NCI-H510A treated with DMSO at 0.1 percent for 48 hours (cell line): ENCODE measurements around the gene IL17RD.

Experiments
- DNase-seq: peaks from one replicate; lab custom pipeline; 2025; lab: John Stamatoyannopoulos, UW

Gene IL17RD

DNA sequence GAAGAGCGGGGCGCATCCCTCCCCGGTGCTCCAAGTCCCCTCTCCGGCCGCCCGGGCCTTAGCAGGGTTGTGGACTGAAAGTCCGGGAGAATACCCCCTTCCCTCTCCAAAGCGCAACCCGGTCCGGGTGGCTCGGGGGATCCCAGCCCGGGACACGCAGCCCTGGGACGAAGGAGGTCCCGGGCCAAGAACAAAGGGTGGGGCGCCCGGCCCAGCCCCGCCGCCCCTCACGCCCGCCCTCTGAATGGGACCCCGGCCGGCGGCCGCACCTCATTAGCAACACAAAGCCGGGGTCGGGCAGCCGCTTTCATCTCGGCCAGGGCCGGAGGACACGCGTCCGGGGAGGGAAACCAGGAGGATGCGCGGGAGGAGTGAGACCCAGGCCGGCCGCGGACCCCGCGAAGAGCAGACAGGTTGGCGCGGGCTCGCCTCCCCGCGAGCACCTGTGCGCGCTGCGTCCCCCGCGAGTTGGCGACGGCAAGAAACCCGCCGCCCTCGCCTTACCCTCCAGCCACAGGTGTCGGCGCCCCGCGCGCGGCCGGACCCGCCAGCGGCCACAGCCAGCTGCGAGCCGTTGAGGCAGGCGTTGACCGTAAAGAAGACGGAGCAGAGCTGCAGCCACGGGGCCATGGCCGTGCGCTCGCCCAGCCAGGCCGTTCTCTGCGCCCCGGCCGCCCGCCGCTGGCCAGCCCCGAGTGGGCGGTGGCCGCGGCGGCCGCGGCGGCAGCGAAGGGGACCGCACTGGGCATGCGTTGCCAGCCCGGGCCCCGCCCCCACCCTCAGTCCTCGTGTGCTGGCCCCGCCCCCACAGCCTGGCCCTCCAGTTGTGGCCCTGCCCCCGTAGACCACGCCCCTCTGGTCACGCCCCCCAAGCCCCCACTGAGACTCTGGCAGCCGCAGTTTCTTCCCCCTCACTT, at the start of gene IL17RD:
IL17RD (minus strand) TSS at position 697 of the 917 bp plus-strand sequence; CDS start at position 630, 67 bp downstream.
- peak; percentile 61 for DNase-seq

DNA sequence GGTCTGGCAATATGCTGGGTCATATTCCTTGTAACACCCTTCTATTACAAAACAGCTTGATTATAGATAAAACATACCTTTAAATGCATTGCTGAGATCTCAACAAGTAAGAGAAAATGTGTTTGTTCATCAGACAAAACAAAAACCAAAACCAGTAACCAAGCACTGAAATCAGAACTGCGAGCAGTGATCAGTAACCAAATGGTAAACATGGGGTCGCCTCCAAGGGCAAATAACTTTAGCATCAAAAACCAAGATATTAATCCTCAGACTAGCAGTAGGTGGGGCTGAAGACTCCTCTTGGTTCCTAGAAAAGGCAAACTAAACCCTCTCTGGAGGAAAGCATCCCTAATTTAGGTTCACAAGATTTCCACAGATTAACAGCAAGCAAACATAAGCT, 41.3 kb upstream of the IL17RD start:
- DNase-seq: no peak

DNA sequence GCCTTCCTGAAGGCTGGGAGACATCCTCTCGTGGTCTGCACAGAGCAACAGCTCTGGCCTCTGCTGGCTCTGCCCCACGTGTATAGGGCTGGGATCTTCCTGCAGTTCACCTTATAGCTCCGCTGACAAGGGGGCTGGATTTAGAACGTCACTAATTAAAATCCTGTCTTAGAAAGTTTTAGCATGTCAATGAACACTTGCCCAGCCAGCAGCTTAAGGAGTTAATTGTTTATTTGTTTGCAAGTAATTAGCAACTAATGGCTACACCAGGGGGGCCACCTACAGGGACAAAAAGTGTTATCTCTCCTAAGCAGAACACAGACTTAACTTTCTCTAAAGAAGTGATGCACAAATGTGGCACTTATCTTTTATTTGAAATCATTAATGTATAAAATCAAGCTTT, 34.7 kb upstream of the IL17RD start, which contains the start of gene HESX1:
HESX1 (minus strand) TSS at position 84 of the 403 bp plus-strand sequence; CDS start at position 24, 60 bp downstream.
- DNase-seq: no peak

DNA sequence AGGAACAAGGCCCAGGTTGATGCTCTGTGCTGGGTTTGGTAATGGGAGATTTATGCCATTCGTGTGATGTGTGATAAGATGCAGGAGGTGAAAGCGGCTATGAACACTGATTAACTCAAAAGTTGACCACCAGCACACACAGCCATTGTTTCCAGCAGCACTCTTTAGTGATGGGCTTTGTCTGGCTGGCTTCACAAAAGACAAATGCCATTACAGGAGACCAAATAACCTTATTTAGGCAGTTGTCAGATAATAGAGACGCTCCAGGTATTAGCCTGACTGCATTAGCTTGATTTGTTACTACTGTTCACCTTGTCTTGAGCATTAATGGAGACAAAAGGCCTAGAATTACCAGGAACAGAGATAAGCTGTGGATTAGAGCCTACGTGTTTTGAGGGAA, 29.5 kb upstream of the IL17RD start:
- no peak for DNase-seq

DNA sequence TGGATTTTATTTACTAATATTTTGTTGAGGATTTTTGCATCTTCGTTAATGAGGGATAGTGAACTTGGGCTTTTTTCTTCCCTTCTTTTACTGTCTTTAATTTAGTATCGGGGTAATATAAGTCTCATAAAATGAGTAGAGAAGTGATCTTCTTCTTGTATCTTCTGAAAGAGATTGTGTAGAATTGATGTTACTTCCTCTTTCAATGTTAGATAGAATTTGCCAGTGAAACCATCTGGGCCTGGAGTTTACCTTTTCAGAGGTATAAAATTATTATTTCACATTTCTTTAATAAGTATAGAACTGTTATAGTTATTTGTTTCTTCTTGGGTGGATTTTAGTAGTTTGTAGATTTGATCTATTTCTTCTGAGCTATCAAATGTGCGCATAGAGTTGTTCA, 26.9 kb upstream of the IL17RD start:
- DNase-seq: no peak

DNA sequence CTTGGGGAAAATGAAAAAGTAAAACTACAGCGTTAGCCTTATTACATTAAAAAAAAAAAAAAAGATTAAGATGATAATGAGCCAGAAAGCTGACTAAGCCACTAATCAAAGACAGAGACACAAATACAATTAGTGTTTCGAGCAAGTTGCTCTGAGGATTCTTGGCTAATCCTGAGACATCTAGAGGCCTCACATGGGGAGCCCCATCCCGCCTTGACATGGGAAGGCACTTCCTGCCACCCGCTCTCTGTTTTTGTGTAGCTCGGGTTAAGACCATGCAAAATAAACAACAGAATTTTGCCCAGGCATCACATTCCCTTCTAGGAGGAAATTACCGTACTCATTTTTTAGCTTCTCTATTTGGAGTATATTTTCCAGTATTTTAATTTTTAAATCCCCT, 19.4 kb upstream of the IL17RD start:
- no peak for DNase-seq

DNA sequence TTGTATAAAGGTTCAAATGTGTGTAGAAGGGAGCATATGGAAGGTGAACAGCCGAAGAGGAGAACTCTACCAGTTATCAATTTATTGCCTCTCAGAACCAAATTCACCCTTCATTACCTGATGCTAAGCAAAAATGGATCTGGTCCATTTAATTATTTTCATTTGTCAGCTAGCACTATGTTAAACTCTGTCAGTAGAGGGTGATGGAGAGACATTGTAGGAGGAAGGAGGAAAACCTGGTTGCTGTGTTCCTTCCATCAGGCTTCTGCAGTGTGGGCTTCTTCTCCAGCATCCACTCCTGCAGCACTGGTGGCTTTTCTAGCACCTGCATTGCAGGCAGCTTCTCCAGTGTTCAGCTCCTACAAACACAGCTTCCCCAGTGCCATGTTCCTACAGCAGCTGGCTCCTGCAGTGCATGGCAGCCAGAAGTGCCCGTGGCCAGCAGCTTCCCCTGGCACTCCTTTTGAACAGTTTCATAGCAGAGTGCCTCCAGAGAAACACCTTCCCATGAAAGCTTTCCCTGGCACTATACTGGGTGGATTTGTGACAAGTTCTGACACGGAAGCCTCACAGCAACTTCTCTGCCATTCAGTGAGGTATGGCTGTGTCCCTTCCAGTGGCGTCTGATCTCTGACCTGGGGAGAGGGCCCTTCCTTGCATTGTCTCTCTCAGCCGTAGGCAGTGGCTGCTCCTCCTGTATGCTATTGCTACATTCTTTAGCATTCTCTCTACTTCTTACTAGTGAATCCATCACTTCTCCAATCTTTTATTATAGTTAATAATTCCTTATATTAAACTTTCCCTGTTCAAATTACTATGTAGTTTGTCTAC, 14.6 kb upstream of the IL17RD start:
- DNase-seq: peak; percentile 3

DNA sequence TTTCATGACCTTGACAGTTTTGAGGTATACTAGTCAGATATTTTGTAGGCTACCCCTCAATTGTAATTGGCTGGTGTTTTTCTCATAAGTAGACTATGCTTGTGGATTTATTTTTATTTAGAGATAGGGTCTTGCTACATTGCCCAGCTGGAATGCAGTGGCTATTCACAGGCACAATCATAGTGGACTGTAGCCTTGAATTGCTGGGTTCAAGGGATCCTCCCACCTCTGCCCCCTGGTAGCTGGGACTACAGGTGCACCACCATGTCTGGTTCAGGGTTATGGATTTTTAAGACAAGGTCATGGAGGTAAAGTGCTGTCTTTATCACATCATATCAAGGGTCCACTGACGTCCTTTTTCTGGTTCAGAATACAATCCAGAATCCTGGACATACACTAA, 10.9 kb upstream of the IL17RD start:
- DNase-seq: no peak

DNA sequence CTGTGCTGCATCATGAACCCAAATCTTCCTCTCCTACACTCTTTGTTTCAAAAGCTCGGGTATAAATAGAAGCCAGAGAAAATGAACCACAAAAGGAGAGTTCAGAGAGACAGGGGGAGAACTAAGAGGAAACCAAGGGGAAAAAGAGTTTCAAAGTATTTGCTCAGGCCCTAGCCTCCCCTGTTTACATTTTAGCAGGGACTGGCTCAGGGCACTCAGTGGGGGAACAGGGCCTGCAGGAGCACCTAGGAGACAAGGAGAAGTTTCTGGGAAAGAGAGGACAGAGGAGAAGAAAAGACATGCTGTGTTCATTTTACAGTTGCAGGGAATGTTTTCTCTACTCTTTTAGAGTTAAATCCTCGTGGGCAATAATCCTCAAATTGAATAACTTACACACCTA, 8.5 kb upstream of the IL17RD start:
- DNase-seq: no peak

DNA sequence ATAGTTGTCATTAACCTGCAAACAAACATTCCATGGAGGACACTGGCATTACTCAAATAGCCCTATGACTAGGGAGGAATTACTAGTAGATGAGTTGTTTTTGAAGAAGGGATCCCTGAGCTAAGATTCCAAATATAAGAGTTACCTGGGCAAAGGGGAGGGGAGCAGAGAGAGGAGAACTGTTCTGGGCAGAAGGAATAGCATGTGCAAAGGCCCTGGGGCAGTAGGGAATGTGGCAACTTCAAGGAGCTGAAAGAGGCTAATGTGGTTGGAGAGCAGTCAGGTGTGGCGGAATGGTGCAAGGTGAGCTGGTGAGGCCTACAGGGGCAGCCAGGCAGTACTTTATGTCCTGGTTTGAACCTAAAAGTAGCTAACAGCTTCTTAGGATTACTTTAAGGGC, 5.8 kb upstream of the IL17RD start:
- DNase-seq: no peak

DNA sequence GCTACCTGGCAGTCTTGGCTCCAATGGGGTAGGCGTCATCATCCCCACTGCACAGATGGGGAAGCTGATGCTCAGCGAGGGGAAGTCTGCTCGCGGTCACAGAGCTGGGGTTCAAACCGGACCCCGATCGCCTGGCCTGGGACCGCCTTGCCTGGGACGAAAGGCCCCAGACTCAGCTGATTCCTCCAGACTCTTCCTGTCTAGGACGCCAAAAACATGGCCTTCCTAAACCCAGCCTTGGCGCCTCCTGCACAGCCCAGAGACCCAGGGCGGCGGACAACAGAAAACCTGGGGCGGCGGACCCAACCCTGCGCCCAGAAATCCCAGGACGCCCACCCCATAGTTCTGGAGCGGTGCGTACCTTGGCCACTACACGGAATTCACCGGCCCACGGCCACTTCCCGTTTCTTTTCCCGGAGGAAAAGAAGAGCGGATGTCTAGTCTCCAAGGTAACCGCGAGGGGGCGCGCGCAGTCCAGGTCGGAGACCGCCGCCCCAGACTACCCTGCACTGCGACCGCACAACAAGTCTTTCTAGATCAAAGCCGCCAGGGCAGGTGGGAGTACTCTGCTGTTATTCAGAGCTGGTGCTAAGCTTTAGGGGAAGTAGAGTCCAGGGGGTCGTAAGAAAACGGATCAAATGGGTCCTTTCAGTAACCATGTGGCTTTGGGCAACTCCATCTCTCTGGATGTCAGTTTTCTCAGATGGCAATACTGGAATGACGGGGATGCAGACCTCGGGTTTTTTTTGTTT, 4.9 kb upstream of the IL17RD start:
- peak; percentile 75 for DNase-seq

DNA sequence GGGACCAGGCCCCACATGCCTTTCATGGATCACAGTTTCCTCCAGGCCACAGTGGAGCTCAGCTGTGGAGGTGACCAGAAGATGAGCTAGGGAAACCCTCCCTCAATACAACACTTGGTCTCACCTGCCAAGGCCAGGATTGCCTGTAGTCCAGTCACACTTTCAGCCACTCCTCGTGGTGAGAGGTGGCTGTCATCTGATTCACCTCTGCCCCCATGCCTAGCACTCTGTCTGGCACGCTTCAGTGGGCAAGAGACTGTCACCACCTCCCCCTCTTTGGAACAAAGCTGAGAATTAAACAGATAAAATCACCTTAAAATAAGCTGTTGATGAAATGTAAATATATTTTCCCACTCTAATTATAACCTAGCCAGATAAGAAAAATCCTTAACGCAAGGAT, 4.0 kb upstream of the IL17RD start:
- DNase-seq: no peak

DNA sequence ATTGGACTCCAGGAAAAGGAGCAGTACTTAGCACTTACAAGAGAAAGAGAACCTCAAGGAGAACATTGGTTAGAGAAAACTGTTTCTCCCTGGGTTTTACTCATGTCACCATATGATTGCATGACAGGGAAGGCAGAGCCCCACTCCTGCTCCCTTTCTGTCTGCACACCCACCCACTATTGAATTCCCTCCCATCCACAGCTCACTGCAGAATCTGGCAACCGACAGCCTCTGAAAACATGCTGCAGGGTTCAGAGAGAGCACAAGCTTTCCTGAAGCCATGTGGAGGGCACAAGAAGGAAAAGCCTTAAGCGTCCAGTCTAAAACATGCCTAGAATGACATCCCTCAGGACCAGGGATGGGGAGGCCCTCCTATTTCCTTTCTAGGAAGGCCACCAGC, 3.0 kb upstream of the IL17RD start:
- DNase-seq: no peak

DNA sequence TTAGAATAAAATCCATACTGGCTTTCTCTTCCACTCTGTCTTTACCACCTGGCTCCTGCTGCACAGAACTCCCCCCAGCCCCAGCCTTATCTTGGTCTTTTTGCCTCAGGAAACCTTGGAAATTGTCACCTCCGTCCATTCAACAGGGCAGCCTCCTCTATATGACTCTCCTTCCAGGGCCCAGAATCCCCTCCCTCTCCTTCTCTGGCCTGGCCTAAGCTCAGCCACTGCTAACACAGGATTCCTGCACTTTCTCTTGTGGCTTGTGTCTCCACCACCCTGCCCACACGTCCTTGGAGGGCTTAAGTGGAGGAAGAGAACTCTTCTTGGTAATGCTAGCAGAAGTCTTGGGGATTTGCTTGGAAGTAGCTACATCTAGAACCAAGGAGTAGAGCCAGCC, 1.5 kb upstream of the IL17RD start:
- no peak for DNase-seq

DNA sequence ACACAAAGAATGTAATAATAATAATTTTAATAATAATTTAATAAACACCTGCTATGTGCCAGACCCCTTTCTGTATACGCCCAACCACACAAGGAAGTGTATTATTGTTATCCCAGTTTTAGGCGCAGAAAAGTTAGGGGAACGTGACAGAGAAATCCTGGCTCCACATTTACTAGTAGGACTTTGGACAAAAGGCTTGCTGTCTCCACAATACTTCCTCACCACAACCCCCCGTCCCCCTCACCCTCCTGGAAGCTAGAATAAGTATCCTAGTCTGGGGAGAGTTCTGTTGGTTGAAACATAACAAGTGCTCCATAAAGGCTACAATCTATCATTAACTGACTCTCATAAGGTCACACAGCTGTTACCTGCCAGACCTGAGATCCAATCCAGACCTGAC, 488 bp upstream of the IL17RD start:
- no peak for DNase-seq

DNA sequence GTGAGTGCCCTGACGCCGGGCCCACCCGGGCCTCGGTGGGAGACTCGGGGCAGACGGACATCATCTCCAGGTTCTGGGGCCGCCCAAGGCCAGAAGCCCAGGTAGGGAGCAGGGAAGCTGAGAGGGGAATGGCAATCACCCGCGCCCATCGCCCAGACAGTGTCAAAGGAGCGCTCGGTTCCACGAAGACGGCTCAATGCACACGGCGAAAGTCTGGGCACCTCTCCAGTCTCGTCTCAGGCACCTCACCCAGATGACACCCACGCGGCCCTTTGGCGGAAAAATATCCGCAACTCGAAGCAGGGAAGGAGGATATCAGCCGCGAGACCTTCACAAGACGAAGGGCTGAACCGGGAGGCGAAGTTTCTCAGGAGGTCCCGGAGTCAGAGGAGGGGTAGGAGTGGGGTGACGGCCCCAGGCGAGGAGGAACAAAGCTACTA, 916 bp downstream of the IL17RD start:
- DNase-seq: no peak

DNA sequence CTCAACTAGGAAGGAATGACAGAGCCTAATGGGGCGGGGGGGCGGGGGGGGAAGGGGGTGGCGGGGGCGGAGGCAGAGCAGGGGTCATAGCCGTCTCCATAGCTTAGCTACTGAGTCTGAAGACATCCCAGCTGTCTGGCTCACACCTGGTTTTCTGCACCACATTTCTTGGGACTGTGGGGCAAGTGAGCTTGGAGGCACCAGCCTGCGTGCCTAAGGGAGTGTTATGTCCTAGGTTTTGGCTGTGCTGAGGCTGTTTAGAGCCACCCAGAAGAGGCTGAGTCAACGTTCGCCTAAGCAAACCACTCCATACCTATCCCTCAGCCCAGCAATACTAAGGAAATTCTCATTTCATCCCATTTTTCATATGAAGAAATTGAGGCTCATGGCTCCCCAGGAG, 1.4 kb downstream of the IL17RD start:
- no peak for DNase-seq

DNA sequence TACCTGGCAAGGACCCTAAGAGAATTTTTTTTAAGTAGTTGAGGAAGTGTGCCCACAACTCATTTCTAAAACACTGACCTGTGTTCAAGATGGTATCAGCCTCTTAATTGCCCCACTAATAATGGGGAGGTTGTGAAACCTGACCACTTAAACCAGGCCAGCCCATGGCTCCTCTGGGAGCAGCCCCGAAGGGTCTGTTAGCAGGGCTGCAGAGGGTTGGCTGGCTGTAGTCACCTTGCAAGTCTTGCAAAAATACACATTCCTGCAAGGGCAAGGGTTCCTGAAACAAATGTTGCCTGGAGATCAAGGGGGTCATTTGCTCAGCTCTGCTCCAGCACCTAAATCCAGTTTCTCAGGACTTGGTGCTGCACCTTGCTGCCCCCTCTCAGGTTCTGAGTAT, 3.2 kb downstream of the IL17RD start:
- DNase-seq: no peak

DNA sequence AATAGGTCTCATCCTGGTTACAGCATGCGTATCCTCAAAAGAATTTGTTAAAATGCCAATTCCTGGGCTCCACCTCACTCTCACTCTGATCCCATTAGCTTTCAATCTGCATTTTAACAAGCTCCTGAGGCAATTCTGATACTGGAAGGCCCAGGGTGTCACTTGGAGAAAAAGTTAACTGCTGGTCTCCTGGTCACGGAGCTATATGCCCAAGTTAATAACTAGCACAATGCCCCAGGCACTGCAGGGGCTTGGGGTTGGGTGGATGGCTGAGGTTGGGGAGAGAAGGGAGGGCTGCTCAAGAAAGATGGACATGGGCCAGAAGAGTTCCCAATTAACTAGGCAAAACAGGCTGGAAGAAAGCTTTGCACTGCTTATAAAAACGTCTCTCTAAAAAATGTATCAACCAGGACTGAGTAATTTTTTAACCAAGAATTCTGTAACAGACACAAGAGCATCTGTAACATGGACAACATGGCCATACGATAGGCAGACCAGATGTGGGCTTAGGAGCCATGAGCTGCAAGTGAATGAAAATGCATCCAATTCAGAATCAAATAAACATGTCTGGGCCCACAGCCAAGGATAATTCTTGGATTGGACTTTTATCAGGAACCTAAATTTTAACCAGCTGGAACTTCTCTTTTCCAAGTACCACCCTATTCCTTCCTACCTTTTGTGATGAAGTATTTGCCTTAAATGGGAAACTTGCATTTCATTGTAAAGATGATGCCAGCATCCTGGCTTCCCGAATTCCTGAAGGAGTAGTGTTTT, 4.2 kb downstream of the IL17RD start:
- DNase-seq: no peak

DNA sequence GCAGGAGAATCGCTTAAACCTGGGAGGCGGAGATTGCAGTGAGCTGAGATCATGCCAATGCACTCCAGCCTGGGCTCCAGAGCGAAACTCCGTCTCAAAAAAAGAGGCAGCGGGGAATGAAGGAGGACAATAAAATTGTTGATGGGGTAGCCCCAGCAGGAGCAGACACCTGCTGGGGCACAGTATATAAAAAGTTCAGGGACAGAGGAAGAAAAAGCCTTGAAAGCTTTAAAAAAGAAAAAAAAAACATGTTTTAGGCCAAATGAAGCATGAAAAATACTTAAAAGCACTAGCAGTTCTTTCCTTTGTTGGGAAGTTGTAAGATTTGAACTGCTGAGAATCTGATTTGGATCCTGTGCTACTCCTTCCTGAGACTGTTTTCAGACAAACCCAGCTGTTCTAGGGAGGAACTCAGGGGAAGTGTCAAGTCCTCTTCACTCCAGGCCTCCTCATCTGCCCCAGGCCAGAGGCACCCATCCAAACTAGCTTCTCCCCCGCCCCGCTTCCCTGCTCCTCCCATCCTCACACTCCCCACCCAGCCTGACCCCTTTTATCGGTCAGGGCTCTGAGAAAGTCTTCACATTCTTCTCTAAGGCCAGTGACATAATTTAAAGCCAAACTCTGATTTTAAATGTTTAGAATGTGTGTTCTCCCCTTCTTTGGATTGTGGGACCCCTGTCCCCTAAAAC, 4.9 kb downstream of the IL17RD start:
- no peak for DNase-seq
